Hair follicle dermal papilla cell (primary cell): Measurements from ENCODE around the gene FAM43B. TPM values are rescaled to one million over a fixed set of nuclear protein-coding genes. Genes with fewer than 3 reads are reported as not detected.

Experiments
- total RNA-seq: library from RNA; depleted of rRNA; stranded (reverse); fragments of >200 nt; gene quantifications from 2 replicates; pipeline ENCODE4 v1.2.3, GENCODE V29; 2012

Gene FAM43B, protein sequence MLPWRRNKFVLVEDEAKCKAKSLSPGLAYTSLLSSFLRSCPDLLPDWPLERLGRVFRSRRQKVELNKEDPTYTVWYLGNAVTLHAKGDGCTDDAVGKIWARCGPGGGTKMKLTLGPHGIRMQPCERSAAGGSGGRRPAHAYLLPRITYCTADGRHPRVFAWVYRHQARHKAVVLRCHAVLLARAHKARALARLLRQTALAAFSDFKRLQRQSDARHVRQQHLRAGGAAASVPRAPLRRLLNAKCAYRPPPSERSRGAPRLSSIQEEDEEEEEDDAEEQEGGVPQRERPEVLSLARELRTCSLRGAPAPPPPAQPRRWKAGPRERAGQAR
- total RNA-seq = 0.16 TPM in 1 of 2 replicates, not detected in the other

DNA sequence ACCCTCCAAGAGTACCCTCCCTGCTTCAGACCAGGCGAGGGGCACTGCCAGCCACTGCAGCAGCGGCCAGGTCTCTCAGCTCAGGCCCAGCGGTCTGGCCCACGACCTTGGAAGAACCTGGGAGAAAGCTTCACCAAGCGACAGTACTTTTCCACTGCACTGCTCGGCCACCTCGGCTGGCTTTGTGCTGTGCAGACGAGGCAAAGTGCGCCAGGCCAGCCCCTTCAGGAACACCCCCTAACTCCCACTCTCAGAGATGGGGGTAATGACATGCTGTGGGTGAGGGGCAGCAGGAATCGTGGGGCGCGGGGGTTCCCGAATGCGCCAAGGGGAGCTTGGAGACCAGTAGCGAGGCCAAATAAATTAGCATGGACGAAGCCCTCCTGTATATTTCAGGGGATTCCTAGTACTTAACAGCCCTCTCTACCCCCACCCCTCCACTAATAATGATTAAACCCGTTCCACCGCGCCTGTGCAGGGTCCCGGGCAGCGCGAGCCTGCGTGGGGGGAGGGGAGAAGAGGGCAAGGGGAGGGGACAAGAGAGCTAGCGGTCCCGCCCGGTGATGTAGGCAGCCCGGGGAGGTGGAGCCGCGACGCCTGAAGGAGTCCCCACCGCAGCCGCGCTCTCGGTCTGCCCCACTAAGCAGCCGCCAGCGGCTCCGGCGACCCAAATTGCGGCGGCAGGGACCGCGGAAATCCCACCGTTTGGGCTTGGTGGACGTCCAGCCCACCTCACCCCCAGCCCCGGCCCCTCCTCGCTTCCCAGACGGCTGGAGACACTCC is at the start of gene FAM43B:
Gene FAM43B (plus strand): TSS at position 629 of the 783 bp plus-strand sequence. CDS start 401 bp downstream, outside the sequence.

DNA sequence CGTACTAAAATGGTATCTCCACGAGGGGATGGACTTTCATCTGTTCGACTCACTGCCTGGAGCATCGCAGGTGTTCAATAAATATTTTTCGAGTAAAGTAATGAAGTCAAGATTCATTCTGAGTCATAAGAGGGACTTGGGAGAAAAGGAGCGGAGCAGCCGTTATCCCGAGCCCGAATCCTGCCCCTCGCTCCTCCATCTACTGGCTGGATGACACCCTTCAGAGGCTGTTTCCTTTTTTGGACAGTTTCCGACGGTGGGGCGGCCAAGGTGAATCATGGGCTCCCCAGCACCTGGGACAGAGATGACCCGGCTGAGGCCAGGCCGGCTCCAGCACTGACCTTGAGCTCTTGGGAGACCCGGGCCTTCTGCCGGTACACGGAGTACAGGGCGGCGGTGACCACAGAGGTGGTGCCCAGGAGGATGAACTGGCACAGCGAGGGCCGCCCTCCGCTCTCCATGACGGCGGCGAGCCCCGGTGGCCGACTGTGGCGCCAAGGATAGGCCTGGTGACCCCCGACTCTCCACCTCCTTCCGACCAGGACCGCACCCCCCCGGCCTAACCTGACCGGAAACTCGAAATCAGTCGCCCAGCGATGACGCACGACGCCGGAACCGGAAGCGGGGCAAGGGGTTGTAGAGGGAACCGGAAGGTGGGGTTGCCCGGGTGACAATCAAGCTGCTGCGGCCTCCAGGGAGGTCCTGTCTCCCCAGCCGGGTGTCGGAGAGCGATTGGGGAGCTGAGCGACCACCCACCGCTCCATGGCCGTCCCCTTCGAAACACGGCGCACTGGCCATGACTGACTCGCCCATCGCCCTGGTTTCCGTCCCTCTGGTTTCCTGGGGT is 44.6 kb upstream of the FAM43B start, which contains the start of gene MUL1:
Gene MUL1 (minus strand): TSS at position 588 of the 847 bp plus-strand sequence. CDS start 127 bp downstream, at position 461.

DNA sequence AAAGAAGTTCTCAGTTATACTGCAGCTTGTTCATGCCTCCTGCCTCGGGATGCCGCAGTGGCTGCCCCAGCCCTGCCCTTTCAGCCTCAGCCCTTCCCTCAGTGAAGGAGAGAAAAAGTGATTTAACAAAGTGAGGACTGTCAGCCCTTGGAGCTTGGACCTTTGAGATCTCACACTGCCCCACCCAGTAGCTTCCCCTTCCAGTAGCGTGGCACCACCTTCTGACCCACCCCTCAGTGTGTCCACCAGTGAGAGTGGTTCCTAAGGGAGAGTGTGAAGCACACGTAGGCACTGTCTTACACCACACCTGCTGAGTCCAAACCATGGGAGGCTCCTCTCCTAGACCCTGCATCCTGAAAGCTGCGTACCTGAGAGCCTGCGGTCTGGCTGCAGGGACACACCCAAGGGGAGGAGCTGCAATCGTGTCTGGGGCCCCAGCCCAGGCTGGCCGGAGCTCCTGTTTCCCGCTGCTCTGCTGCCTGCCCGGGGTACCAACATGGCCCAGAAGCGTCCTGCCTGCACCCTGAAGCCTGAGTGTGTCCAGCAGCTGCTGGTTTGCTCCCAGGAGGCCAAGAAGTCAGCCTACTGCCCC is 36.4 kb downstream of the FAM43B start, which contains the start of gene CDA:
Gene CDA (plus strand): TSS at position 464 of the 592 bp plus-strand sequence. CDS start 33 bp downstream, at position 497.

Other genes with a start within 250 kb of the FAM43B start
- gene CAMK2N1, start 66.4 kb upstream of the FAM43B start, total RNA-seq = 30.5 and 33.8 TPM in 2 replicates
- 36.8 and 37.9 TPM in 2 replicates for gene MUL1, start 44.4 kb upstream of the FAM43B start, total RNA-seq
- gene CDA, start 36.5 kb downstream of the FAM43B start, total RNA-seq = 0.32 and 1.5 TPM in 2 replicates
- gene PINK1, start 80.9 kb downstream of the FAM43B start, total RNA-seq = 90.7 and 104 TPM in 2 replicates
- gene DDOST, start 108.8 kb downstream of the FAM43B start, total RNA-seq = 250 and 254 TPM in 2 replicates
- 0.32 and 0.61 TPM in 2 replicates for gene KIF17, start 165.4 kb downstream of the FAM43B start, total RNA-seq
- 2.1 and 4.9 TPM in 2 replicates for gene SH2D5, start 180.1 kb downstream of the FAM43B start, total RNA-seq
- 206 and 209 TPM in 2 replicates for gene HP1BP3, start 234.7 kb downstream of the FAM43B start, total RNA-seq